GM18951 (cell line): ENCODE results near the gene TMSB4X.

Experiments
- POLR2A ChIP-seq: IDR thresholded peaks from 4 replicates; pipeline ENCODE4 v1.6.1; 2011; ENCODE audit warnings: mild to moderate bottlenecking; ENCODE audit not compliant: insufficient read length, insufficient read depth; ENCODE audit errors: extremely low read depth
- in situ Hi-C: fragments of 300-500 bp; cut with MboI; formaldehyde crosslinking; loops from one replicate; pipeline ENCODE4 v1.12.0; 2022; ENCODE audit warnings: low sequenced_read_pairs, mixed read lengths, inconsistent platforms; ENCODE audit not compliant: unreplicated experiment

Gene TMSB4X

GRCh38 chrX:12986164-12986779 lies 11.4 kb downstream of the TMSB4X start:
- no peak for TF ChIP-seq POLR2A
- in situ Hi-C loops = no loop called here

- no peak for TF ChIP-seq POLR2A
- in situ Hi-C loops = no loop called here
Observed at GRCh38 chrX:12986886-12987285, 12.0 kb downstream of the TMSB4X start.

GRCh38 chrX:12987340-12987739 lies 12.4 kb downstream of the TMSB4X start:
- in situ Hi-C loops = no loop called here
- TF ChIP-seq POLR2A = no peak

GRCh38 chrX:12987900-12988594 lies 13.1 kb downstream of the TMSB4X start:
- TF ChIP-seq POLR2A = no peak
- in situ Hi-C loops = no loop called here

GRCh38 chrX:12988797-12989196 lies 13.9 kb downstream of the TMSB4X start:
- in situ Hi-C loops = no loop called here

GRCh38 chrX:12989461-12989860 lies 14.6 kb downstream of the TMSB4X start:
- TF ChIP-seq POLR2A = no peak
- in situ Hi-C loops = no loop called here

More at GRCh38 chrX:12988797-12989196, 13.9 kb downstream of the TMSB4X start:
- TF ChIP-seq POLR2A = no peak

- TF ChIP-seq POLR2A = no peak
- in situ Hi-C loops = no loop called here
Observed at GRCh38 chrX:12991575-12991974, 16.7 kb downstream of the TMSB4X start.

- TF ChIP-seq POLR2A = no peak
- in situ Hi-C loops = no loop called here
Observed at GRCh38 chrX:12992544-12993118, 17.7 kb downstream of the TMSB4X start.

GRCh38 chrX:12993826-12994225 lies 18.9 kb downstream of the TMSB4X start:
- in situ Hi-C loops = no loop called here
- no peak for TF ChIP-seq POLR2A

GRCh38 chrX:12994321-12994720 lies 19.4 kb downstream of the TMSB4X start:
- in situ Hi-C loops = no loop called here
- no peak for TF ChIP-seq POLR2A

- TF ChIP-seq POLR2A = no peak
- in situ Hi-C loops = no loop called here
Observed at GRCh38 chrX:12996934-12997435, 22.1 kb downstream of the TMSB4X start.

GRCh38 chrX:12997906-12998687 lies 23.2 kb downstream of the TMSB4X start:
- no peak for TF ChIP-seq POLR2A
- in situ Hi-C loops = no loop called here

- in situ Hi-C loops = no loop called here
- peak; percentile 49 for TF ChIP-seq POLR2A
Observed at GRCh38 chrX:12999422-12999821, 24.5 kb downstream of the TMSB4X start.
